GM21717 (cell line): ENCODE measurements around the gene SIK2.
"Not testable (repeated sequence)": the region's sequence is repeated elsewhere in the genome, so short reads cannot be mapped to it uniquely, and the experiment has no call there.

Experiments used
- ATAC-seq: cut with Tn5 transposase; IDR thresholded peaks from one replicate; pipeline ENCODE4 v1.9.1; 2021; ENCODE audit warnings: mild to moderate bottlenecking, moderate library complexity; ENCODE audit not compliant: unreplicated experiment

SIK2 gene

DNA sequence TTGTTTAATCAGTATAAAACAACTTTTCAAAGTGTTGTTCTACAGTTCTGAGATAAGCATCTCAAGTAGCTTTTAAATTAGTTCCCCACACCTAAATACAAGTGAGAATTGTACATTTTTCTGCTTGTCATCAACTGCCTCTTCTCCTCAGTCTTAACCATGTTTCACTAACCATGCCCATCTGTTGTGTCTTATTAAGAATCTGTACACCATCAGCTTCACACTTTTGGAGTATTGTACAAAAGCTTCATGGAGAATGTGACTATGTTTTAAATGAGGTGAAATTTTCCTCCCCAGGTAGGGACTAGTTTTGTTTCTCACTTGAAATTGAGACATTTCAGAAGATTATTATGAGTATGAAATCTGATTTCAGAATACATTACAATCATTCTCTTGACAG is 52.4 kb downstream of the SIK2 start:
- no peak for ATAC-seq

GRCh38 chr11:111655924-111656323 is 53.7 kb downstream of the SIK2 start:
- ATAC-seq: no peak

DNA sequence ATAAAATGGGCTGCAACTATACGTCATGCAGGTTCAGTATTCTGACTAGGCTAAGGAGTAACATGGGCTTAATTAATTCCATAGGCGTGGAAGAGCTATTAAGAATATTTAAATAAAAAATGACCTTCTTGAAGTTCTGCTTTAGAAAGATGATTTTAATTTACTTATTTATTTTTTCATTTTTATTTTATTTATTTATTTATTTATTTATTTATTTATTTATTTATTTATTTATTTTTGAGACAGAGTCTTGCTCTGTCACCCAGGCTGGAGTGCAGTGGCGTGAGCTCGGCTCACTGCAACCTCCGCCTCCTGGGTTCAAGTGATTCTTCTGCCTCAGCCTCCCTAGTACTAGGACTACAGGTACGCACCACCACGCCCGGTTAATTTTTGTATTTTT is 55.7 kb downstream of the SIK2 start:
- ATAC-seq: not testable (repeated sequence)

GRCh38 chr11:111658493-111658892 is 56.2 kb downstream of the SIK2 start:
- not testable (repeated sequence) for ATAC-seq

DNA sequence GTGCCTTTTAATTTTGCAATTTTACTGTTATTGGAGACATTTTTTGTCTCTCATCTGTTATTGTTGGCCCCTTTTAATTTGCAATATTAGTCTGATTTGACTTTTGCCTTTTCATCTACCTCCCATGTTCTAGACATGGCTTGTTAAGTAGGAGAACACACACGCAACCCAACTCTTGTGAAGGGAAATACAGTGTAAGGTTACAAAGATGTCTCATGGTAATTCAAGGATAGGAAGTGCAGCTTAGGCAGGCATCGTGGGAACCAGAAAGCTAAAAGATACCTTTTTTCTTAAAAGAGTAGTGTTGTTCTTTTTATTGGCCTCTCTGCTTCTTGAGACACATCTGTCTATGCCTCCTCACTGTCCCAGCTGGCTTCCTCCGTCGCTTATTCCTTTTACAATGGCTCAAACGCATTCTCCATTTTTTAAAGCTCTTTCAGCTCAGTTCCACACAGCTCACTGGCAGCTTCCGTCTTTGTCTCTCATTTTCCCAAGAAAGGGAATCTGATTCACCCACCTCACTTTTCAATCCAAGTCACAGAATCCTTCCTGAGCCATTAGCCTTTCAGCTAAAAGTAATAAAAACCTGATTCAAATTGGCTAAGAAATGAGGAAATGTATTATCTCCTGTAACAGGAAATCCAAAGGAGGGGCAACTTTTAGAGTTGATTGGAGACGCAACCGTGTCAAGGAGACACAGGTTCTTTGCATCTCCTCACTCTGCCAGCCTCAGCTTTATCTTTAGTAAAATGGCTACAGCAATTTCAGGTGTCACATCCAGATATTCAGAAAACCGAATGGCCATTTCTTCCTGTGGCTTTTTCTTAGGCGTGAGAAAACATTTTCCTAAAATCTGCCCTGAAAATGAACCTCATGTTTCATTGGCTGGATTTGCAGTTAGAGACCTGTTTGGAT is 57.2 kb downstream of the SIK2 start:
- no peak for ATAC-seq

GRCh38 chr11:111660822-111661221 is 58.6 kb downstream of the SIK2 start:
- no peak for ATAC-seq

- no peak for ATAC-seq
These were observed 61.6 kb downstream of the SIK2 start for GRCh38 chr11:111663820-111664219.

DNA sequence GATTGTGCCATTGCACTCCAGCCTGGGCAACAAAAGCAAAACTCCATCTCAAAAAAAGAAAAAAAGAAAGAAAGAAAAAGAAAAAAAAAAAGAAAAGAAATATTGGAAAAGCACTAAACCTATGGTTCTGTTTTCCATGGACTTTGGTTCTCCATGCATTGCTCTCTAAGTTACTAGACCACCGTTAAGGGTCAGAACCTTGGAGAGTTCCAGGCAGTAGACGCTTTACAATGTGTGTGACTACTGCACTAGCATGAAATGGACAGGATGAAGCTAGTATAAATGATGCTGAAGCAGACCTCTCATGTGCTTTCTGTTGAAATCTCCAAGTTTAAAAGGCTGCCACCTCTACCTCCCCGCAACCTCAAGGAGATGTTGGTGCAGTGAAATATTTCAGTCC is 63.5 kb downstream of the SIK2 start:
- ATAC-seq: no peak

DNA sequence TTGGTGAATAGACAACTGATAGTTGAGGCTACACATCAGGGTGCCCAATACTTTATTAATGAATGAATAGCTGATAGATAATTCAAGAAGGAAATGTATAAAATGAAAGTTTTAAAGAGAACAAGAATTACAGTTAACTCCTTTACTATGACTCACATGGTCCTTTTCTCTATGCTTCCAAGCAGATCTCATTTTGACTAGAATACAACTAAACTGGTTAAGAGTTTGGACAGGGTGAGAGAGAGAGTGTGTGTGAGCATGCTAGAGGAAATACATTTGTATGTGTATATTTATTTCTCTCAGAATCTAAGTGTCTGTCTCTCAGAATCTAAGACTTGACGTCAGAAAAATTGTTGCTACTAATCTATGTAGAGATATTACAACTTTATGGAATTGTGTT is 66.7 kb downstream of the SIK2 start:
- no peak for ATAC-seq

DNA sequence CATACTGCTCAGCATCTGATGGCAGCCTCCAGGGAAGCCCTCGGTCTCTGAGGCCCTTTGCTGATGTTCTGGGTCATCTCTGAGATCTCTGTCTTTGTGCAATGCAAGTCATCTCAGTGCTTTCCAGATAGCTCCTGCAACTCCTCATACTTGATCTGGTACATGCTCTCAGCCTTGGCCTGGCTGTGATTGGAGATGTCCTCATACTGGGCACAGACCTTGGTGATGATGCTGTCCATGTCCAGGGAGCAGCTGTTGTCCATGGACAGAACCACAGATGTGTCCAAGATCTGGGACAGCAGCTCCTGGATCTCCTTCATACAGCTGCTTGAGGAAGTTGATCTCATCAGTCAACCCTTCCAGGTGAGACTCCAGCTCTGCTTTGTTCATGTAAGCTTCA is 69.1 kb downstream of the SIK2 start:
- ATAC-seq: no peak

GRCh38 chr11:111672949-111673348 is 70.7 kb downstream of the SIK2 start:
- ATAC-seq: no peak

- ATAC-seq: no peak
These were observed 72.7 kb downstream of the SIK2 start for GRCh38 chr11:111674941-111675340.

GRCh38 chr11:111675891-111676290 is 73.6 kb downstream of the SIK2 start:
- no peak for ATAC-seq

- ATAC-seq: no peak
These were observed 74.8 kb downstream of the SIK2 start for GRCh38 chr11:111676878-111677585.

- ATAC-seq: no peak
These were observed 78.4 kb downstream of the SIK2 start for GRCh38 chr11:111680486-111681175.

- no peak for ATAC-seq
These were observed 81.6 kb downstream of the SIK2 start for GRCh38 chr11:111683806-111684205.

DNA sequence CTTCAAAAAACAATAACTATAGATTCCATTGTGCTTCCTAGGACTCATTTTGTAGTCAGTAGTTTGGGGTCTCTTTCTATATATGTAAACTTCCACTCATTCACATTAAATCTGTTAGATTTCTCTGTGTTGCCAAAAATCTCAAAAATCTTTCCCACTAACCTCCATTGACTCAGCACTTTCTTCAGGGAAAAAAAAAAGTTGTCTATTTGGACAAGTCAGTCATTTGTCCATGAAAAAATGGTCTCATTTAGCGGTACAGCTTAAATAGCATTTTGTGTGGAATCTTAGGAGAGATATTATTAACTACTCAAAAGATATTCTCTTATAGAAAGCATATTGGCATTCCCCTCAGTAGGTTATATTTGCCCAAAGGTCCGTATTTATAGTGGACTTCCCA is 82.0 kb downstream of the SIK2 start:
- ATAC-seq: no peak

- ATAC-seq: no peak
These were observed 85.8 kb downstream of the SIK2 start for GRCh38 chr11:111688013-111688412.

DNA sequence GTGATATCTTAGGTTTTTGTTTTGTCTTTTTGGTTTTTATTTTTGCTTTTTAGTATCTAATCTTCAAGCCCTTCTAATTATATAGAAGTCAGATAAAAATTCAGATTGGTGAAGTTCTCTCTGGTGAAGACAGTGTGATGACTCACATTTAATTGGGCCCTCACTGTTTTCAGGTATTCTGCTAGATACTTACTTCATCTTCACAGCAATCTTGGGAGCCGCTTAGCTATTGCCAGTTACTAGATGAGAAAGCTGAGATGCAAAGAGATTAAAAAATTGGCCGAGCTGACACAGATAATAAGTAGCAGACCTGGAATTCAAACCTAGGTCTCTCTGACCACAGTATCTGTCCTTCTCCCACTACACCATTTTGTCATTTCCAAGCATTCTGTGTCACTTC is 88.9 kb downstream of the SIK2 start:
- ATAC-seq: no peak

- no peak for ATAC-seq
These were observed 89.5 kb downstream of the SIK2 start for GRCh38 chr11:111691741-111692140.

GRCh38 chr11:111693224-111693937 is 91.1 kb downstream of the SIK2 start:
- no peak for ATAC-seq
